Loucy (cell line): ENCODE results near the gene DPYSL3.

ENCODE experiments used
- H2AFZ ChIP-seq: fragments of 200-600 bp; sonication (generic); 2 replicates; pipeline ENCODE4 v1.6.0; 2016; ENCODE audit warnings: antibody characterized with exemption, mild to moderate bottlenecking, low read length, moderate library complexity
- H3F3A ChIP-seq: fragments of 200-600 bp; 2 replicates; pipeline ENCODE4 v1.6.0; 2016; ENCODE audit warnings: antibody characterized with exemption, low read depth, mild to moderate bottlenecking
- H3K27me3 ChIP-seq: fragments of 200-600 bp; sonication (generic); 2 replicates; pipeline ENCODE4 v1.6.1; 2014; ENCODE audit warnings: low read length, mild to moderate bottlenecking; ENCODE audit not compliant: insufficient read depth, poor library complexity, severe bottlenecking
- H3K36me3 ChIP-seq: fragments of 200-600 bp; sonication (generic); 2 replicates; pipeline ENCODE4 v1.6.1; 2016; ENCODE audit warnings: low read length; ENCODE audit not compliant: insufficient read depth
- H3K4me1 ChIP-seq: fragments of 200-600 bp; sonication (generic); 2 replicates; pipeline ENCODE4 v1.5.1; 2014; ENCODE audit warnings: low read length, mild to moderate bottlenecking; ENCODE audit not compliant: insufficient read depth, poor library complexity, severe bottlenecking
- H3K4me2 ChIP-seq: fragments of 200-600 bp; sonication (generic); 2 replicates; pipeline ENCODE4 v1.6.0; 2014; ENCODE audit warnings: antibody characterized with exemption, low read length, low read depth, mild to moderate bottlenecking; ENCODE audit not compliant: poor library complexity, severe bottlenecking
- H3K4me3 ChIP-seq: fragments of 200-600 bp; sonication (generic); 2 replicates; pipeline ENCODE4 v1.5.1; 2014; ENCODE audit warnings: low read length, mild to moderate bottlenecking, mixed read lengths; ENCODE audit not compliant: poor library complexity, severe bottlenecking
- H3K79me2 ChIP-seq: fragments of 200-600 bp; sonication (generic); 2 replicates; pipeline ENCODE4 v1.6.1; 2014; ENCODE audit warnings: low read length; ENCODE audit not compliant: insufficient read depth
- H3K9ac ChIP-seq: fragments of 200-600 bp; sonication (generic); 2 replicates; pipeline ENCODE4 v1.6.0; 2014; ENCODE audit warnings: mild to moderate bottlenecking, low read depth, low read length, moderate library complexity; ENCODE audit not compliant: poor library complexity, severe bottlenecking
- H3K9me2 ChIP-seq: fragments of 200-600 bp; sonication (generic); replicated peaks from 2 replicates; pipeline ENCODE4 v1.6.1; 2016; ENCODE audit warnings: low read depth, low read length, mixed read lengths
- H3K9me3 ChIP-seq: fragments of 200-600 bp; sonication (generic); 2 replicates; pipeline ENCODE4 v1.6.1; 2014; ENCODE audit warnings: mild to moderate bottlenecking, antibody characterized with exemption, low read length, low read depth; ENCODE audit not compliant: insufficient read depth
- H4K20me1 ChIP-seq: fragments of 200-600 bp; sonication (generic); 2 replicates; pipeline ENCODE4 v1.6.0; 2014; ENCODE audit warnings: antibody characterized with exemption, low read length, mild to moderate bottlenecking; ENCODE audit not compliant: insufficient read depth, poor library complexity, severe bottlenecking
- EZH2phosphoT487 ChIP-seq: fragments of 200-600 bp; IDR thresholded peaks from 2 replicates; pipeline ENCODE4 v1.6.1; 2018; ENCODE audit warnings: antibody characterized with exemption, mild to moderate bottlenecking, moderate library complexity, borderline replicate concordance
- TF ChIP-seq, protein P1 (sequence below): fragments of 200-600 bp; sonication (generic); conservative IDR thresholded peaks from 2 replicates; pipeline ENCODE4 v1.5.1; 2014; ENCODE audit warnings: mild to moderate bottlenecking, antibody characterized with exemption, low read length

The DPYSL3 gene

DNA sequence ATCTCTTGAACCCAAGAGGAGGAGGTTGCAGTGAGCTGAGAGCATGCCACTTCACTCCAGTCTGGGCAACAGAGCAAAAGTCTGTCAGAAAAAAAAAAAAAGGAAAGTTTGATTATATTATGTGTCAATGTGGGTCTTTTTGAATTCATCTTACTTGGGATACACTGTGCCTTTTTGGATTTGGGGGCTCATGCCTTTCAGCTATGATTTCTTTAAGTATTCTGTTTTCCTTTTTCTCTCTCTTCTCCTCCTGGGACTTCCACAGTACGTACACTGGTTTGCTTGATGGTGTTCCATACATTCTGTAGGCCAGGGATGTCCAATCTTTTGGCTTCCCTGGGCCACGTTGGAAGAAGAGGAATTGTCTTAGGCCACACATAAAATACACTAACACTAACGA is 128.3 kb downstream of the DPYSL3 start:
- H3K4me1 ChIP-seq: no peaks in the 10 kb centered on the region
- H3K27me3 ChIP-seq: no peaks in the 10 kb centered on the region
- no peaks in the 10 kb centered on the region for H3K9me2 ChIP-seq
- no peaks in the 10 kb centered on the region for H3K9me3 ChIP-seq
- no peaks in the 10 kb centered on the region for H3F3A ChIP-seq
- no peak overlapping the region for H3K9ac ChIP-seq
- no peaks in the 10 kb centered on the region for H4K20me1 ChIP-seq
- no peaks in the 10 kb centered on the region for H3K79me2 ChIP-seq
- no peak overlapping the region for H2AFZ ChIP-seq
- no peaks in the 10 kb centered on the region for H3K36me3 ChIP-seq
- H3K4me2 ChIP-seq: no peak overlapping the region
- TF ChIP-seq EZH2phosphoT487: no peak
- TF ChIP-seq, protein P1, sequence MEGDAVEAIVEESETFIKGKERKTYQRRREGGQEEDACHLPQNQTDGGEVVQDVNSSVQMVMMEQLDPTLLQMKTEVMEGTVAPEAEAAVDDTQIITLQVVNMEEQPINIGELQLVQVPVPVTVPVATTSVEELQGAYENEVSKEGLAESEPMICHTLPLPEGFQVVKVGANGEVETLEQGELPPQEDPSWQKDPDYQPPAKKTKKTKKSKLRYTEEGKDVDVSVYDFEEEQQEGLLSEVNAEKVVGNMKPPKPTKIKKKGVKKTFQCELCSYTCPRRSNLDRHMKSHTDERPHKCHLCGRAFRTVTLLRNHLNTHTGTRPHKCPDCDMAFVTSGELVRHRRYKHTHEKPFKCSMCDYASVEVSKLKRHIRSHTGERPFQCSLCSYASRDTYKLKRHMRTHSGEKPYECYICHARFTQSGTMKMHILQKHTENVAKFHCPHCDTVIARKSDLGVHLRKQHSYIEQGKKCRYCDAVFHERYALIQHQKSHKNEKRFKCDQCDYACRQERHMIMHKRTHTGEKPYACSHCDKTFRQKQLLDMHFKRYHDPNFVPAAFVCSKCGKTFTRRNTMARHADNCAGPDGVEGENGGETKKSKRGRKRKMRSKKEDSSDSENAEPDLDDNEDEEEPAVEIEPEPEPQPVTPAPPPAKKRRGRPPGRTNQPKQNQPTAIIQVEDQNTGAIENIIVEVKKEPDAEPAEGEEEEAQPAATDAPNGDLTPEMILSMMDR: no peak
- H3K4me3 ChIP-seq: no peak overlapping the region

DNA sequence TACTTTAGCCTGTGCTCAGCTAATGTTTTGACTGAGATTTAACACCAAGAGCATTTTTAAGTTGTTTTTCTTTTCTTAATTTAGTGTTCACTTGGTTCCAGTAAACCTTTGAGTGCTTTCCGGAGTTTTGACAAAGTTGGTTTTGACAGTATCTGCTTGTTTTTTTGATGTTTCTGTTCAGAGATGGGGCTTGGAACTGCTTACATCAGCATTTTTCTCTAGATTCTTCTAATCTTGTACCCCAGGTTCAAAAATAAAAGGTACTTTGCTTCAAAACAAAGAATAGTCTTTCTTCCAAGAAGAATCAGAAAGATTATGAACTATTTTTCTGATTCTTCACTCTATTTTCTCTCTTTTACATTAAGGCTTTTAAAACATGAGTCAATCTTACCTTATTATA is 132.2 kb downstream of the DPYSL3 start:
- Histone ChIP-seq H3K27me3 (no peaks in the 10 kb centered on the region), H3K9me2 (no peaks in the 10 kb centered on the region), H3K4me1 (no peaks in the 10 kb centered on the region), H3K4me2 (no peak overlapping the region), H3K9ac (no peak overlapping the region), H3K9me3 (no peaks in the 10 kb centered on the region), H3K36me3 (no peaks in the 10 kb centered on the region), H3F3A (no peaks in the 10 kb centered on the region), H2AFZ (no peak overlapping the region), H3K4me3 (no peak overlapping the region), H4K20me1 (no peaks in the 10 kb centered on the region), H3K79me2 (no peaks in the 10 kb centered on the region)
- TF ChIP-seq, protein P1: no peak
- TF ChIP-seq EZH2phosphoT487: no peak

DNA sequence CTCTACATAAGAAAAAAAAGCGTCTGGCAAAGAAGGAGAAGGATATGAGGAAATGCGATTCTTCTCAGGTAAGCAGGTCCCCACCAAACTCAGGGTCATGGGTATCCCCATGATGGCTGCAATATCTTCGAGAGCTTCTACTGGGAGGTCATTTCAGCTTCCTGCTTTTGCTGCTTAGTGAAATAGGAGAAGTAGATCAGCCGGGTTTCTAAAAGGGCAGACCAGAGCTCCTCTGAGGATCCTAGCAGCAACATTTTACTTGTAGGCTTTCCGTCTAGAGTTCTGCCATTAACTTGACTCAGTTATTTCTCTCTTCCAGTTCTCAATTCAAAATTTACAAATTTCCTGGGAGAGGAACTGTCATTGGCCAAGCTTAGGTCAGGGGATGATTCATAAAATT is 134.7 kb downstream of the DPYSL3 start:
- H3K4me2 ChIP-seq: no peak overlapping the region
- H4K20me1 ChIP-seq: no peaks in the 10 kb centered on the region
- H3K9me3 ChIP-seq: no peaks in the 10 kb centered on the region
- no peaks in the 10 kb centered on the region for H3K27me3 ChIP-seq
- no peak overlapping the region for H2AFZ ChIP-seq
- no peak overlapping the region for H3K9ac ChIP-seq
- TF ChIP-seq, protein P1: no peak
- no peak for TF ChIP-seq EZH2phosphoT487
- H3K4me3 ChIP-seq: no peak overlapping the region
- no peaks in the 10 kb centered on the region for H3K79me2 ChIP-seq
- H3K9me2 ChIP-seq: no peaks in the 10 kb centered on the region
- no peaks in the 10 kb centered on the region for H3K4me1 ChIP-seq
- H3F3A ChIP-seq: no peaks in the 10 kb centered on the region
- no peaks in the 10 kb centered on the region for H3K36me3 ChIP-seq
